GM12878 (cell line): ENCODE measurements around the gene DYNLT4. TPM values are rescaled to one million over a fixed set of nuclear protein-coding genes. Genes with fewer than 3 reads are reported as not detected.
"Not testable (repeated sequence)": the region's sequence is repeated elsewhere in the genome, so short reads cannot be mapped to it uniquely, and the experiment has no call there.

ENCODE experiments used
- ATAC-seq: fragments of 200-7000 bp; cut with Tn5 transposase; 3 replicates; pipeline ENCODE4 v1.9.1; 2020; ENCODE audit warnings: mild to moderate bottlenecking, moderate library complexity
- BruUV-seq: library from RNA; stranded (reverse); fragments of 400-500 nt; replicated peaks from 2 replicates; lab custom pipeline; 2021; lab: Mats Ljungman, UMichigan
- CTCF ChIA-PET: fragments of 300-600 bp; sonication (Branson Sonifier 250); formaldehyde crosslinking; extraction: SDS; loops from one replicate; lab custom pipeline; 2021; ENCODE audit warnings: inconsistent platforms; lab: Yijun Ruan, JAX
- POLR2A ChIA-PET: fragments of 350-600 bp; formaldehyde crosslinking; extraction: SDS; loops from one replicate; lab custom pipeline; 2021; ENCODE audit warnings: inconsistent platforms; lab: Charles Lee
- RAD21 ChIA-PET: fragments of 300-600 bp; sonication (Branson Sonifier 250); formaldehyde crosslinking; loops from one replicate; lab custom pipeline; 2023; ENCODE audit warnings: antibody characterized with exemption; ENCODE audit not compliant: unreplicated experiment; lab: Charles Lee
- SMC1A ChIA-PET: fragments of 300-600 bp; sonication (Branson Sonifier 250); formaldehyde crosslinking; loops from one replicate; lab custom pipeline; 2023; ENCODE audit not compliant: unreplicated experiment, uncharacterized antibody; lab: Charles Lee
- DNase-seq: peaks from one replicate; pipeline ENCODE4 v3.0.0-alpha.2; 2011; ENCODE audit warnings: low read depth, low spot score
- FAIRE-seq: peaks from 3 replicates; lab custom pipeline; 2011; peaks lifted over from hg19 to GRCh38; lab: Jason Lieb, UNC
- H2AFZ ChIP-seq: 2 replicates; pipeline ENCODE4 v1.6.0; 2011; ENCODE audit warnings: low read depth, low read length, control low read depth; ENCODE audit not compliant: control insufficient read depth
- H3K27ac ChIP-seq: 2 replicates; pipeline ENCODE4 v1.5.1; 2011; ENCODE audit warnings: control low read depth; ENCODE audit not compliant: control insufficient read depth, insufficient read depth
- H3K27me3 ChIP-seq, 2 experiments: replicated peaks in 1 of 2; 2 replicates each; pipeline versions ENCODE4 v1.6.0 to v1.6.1; 2011; ENCODE audit warnings: low read length in 1 of 2; ENCODE audit not compliant: control insufficient read depth in 2 of 2, insufficient read depth in 2 of 2
- H3K36me3 ChIP-seq, 2 experiments: 2 replicates each; pipeline ENCODE4 v1.5.1; 2011; ENCODE audit warnings: low read length in 1 of 2; ENCODE audit not compliant: control insufficient read depth in 2 of 2, insufficient read depth in 2 of 2
- H3K4me1 ChIP-seq: 2 replicates; pipeline ENCODE4 v1.6.1; 2011; ENCODE audit warnings: mild to moderate bottlenecking, low read length, moderate library complexity, mixed read lengths; ENCODE audit not compliant: control insufficient read depth, insufficient read depth
- H3K4me2 ChIP-seq: 2 replicates; pipeline ENCODE4 v1.6.0; 2011; ENCODE audit warnings: control low read depth; ENCODE audit not compliant: control insufficient read depth, insufficient read depth
- H3K4me3 ChIP-seq: fragments of 200-600 bp; sonication (generic); 2 replicates; pipeline ENCODE4 v1.5.1; 2016
- H3K79me2 ChIP-seq: 2 replicates; pipeline ENCODE4 v1.6.0; 2011; ENCODE audit warnings: low read length; ENCODE audit not compliant: control insufficient read depth, insufficient read depth
- H3K9ac ChIP-seq: 2 replicates; pipeline ENCODE4 v1.8.0; 2011; ENCODE audit warnings: low read length, control low read depth, mixed read lengths; ENCODE audit not compliant: control insufficient read depth, insufficient read depth
- H3K9me3 ChIP-seq: replicated peaks from 3 replicates; pipeline ENCODE4 v1.5.1; 2011; ENCODE audit warnings: mild to moderate bottlenecking, low read length; ENCODE audit not compliant: control insufficient read depth, insufficient read depth
- H4K20me1 ChIP-seq: 2 replicates; pipeline ENCODE4 v1.6.0; 2011; ENCODE audit not compliant: control insufficient read depth, insufficient read depth
- CREB1 ChIP-seq: IDR thresholded peaks from 2 replicates; pipeline ENCODE4 v1.6.1; 2012; ENCODE audit warnings: low read depth, mild to moderate bottlenecking, inconsistent platforms
- HDAC6 ChIP-seq: fragments of 200-600 bp; sonication (generic); IDR thresholded peaks from one replicate; pipeline ENCODE4 v1.8.0; 2017; ENCODE audit warnings: antibody characterized with exemption; ENCODE audit not compliant: unreplicated experiment
- IKZF2 ChIP-seq, 2 experiments: fragments of 450-650 bp; IDR thresholded peaks; 2 replicates each; pipeline ENCODE4 v1.6.1; 2017; ENCODE audit warnings: mild to moderate bottlenecking in 2 of 2, moderate library complexity in 2 of 2
- NR2F1 ChIP-seq: fragments of 450-650 bp; conservative IDR thresholded peaks from 2 replicates; pipeline ENCODE4 v1.6.1; 2017; ENCODE audit warnings: mild to moderate bottlenecking
- RB1 ChIP-seq: fragments of 450-650 bp; formaldehyde crosslinking; IDR thresholded peaks from 2 replicates; pipeline ENCODE4 v1.6.1; 2017; ENCODE audit warnings: mild to moderate bottlenecking, borderline replicate concordance
- SIN3A ChIP-seq: IDR thresholded peaks from 2 replicates; pipeline ENCODE4 v1.6.1; 2012; ENCODE audit warnings: low read depth, low read length, improper control_type of control experiment
- WGBS: methylation state at CpG from one replicate; pipeline ENCODE4 v1.1.6; 2016; ENCODE audit warnings: low lambda C conversion rate; ENCODE audit not compliant: insufficient replicate concordance, insufficient coverage; ENCODE audit errors: missing lambda C conversion rate; 5-methylcytosine and 5-hydroxymethylcytosine counted together
- in situ Hi-C: fragments of 300-500 bp; cut with MboI; formaldehyde crosslinking; loops from 9 replicates; pipeline ENCODE4 v1.14.3; 2018; ENCODE audit warnings: mixed read lengths
- intact Hi-C: fragments of 100-400 bp; cut with micrococcal nuclease; formaldehyde crosslinking; loops from one replicate; pipeline ENCODE4 v1.14.2; 2022; ENCODE audit not compliant: unreplicated experiment
- polyA plus RNA-seq, 11 experiments: library from polyadenylated mRNA; depleted of rRNA in 4 of 11; unstranded in 6 of 11; stranded (reverse) in 5 of 11; fragments of >200 nt; fragmentation: Nextera tagmentation in 4 of 11; fragmentation: Illumina TruSeq in 1 of 11; extraction: Ambion mirVana in 4 of 11; extraction: Trizol in 1 of 11; gene quantifications; 1 replicate in 1 of 11; 2 replicates in 10 of 11; pipeline versions ENCODE4 v1.2.1 to v1.2.3, GENCODE V29; 2011 to 2016; ENCODE audit warnings: inconsistent platforms in 2 of 11, missing spikeins in 2 of 11, low read depth in 1 of 11
- total RNA-seq, 4 experiments: library from RNA; depleted of rRNA in 3 of 4; stranded (reverse); fragments of >200 nt in 3 of 4; fragmentation: Illumina TruSeq in 1 of 4; extraction: Trizol in 1 of 4; gene quantifications; 2 replicates each; pipeline versions ENCODE4 v1.2.1 to v1.2.3, GENCODE V29; 2013 to 2021

The DYNLT4 gene
- total and polyA plus RNA-seq, 10 of the 15 experiments (the other 5 are each of a cell fraction or from before 2014, with no cell fraction given): 0.23 to 0.28 TPM; not detected in 8

DNA sequence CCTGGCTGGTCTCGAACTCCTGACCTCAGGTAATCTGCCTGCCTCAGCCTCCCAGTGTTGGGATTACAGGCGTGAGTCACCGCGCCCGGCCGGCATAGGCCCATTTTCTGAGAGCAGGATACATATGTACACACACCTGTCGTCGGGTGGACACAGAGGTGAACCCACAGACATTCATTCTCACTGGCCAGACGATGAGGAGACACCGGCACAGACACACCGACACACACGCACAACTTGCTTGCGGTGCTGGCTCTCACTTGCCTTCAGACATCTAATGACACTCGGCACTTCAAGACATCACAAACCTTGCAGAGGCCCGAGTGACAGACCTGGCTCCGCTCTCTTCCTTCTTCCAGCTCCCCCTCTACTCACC is 35.3 kb upstream of the DYNLT4 start (continued):
- TF ChIP-seq CREB1 (no peak), HDAC6 (no peak), IKZF2 (IDR thresholded peaks at IDR 0.05) (no peak)

DNA sequence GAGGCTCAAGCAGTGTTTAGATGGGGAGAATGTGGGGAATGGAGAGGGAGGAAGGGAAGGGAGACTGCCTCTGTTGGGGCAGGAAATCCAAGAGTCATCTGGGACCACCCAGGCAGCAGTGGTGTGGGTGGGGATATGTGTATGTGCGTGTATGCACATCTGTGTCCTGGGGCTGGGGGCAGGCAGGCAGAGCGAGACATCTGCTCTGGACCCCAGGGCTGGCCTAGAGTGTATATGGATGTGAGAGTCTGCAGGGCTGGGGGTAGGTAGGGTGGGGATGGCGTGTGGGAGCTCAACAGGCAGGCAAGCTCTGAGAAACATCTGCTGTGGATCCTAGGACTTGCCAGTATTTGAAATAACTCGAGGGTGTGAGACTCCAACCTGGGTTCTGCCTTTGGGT is 32.4 kb upstream of the DYNLT4 start:
- H3K79me2 ChIP-seq: no peaks in the 10 kb centered on the region
- CTCF ChIA-PET: no interaction called here
- FAIRE-seq: no peak
- no peak for TF ChIP-seq NR2F1
- TF ChIP-seq RB1: no peak
- no peak for TF ChIP-seq SIN3A
- TF ChIP-seq, all 136 proteins: peak for 0
- no peaks in the 10 kb centered on the region for H3K4me1 ChIP-seq
- no peaks in the 10 kb centered on the region for H4K20me1 ChIP-seq
- 26% methylated on average over 4 of the region's 4 CpGs for WGBS
- ATAC-seq (no peak), DNase-seq (no peak)
- no peaks in the 10 kb centered on the region for H3K27me3 ChIP-seq
- in situ Hi-C loops: no loop called here
- ChIA-PET SMC1A (no interaction called here), RAD21 (no interaction called here), POLR2A (interaction anchor here (0.6 kb wide), 1 partner anchor 38 kb away, joined by 4 read pairs; no protein-coding TSS in a partner anchor)
- no peak overlapping the region for H3K27ac ChIP-seq
- H2AFZ ChIP-seq: no peak overlapping the region
- H3K4me2 ChIP-seq: no peak overlapping the region
- no TSS peak for BruUV-seq
- no peaks in the 10 kb centered on the region for H3K36me3 ChIP-seq
- H3K9me3 ChIP-seq: no peaks in the 10 kb centered on the region
- intact Hi-C loops: loop anchor here (10.0 kb wide), 1 partner anchor 145 kb away; the partner anchor contains the start of gene EIF2B3
- H3K9ac ChIP-seq: no peak overlapping the region
- H3K4me3 ChIP-seq: no peak overlapping the region

- H3K9me3 ChIP-seq, H3K36me3 ChIP-seq, H3K4me3 ChIP-seq, FAIRE-seq, H3K4me1 ChIP-seq, H3K79me2 ChIP-seq, H2AFZ ChIP-seq, ATAC-seq, H4K20me1 ChIP-seq, H3K4me2 ChIP-seq, H3K9ac ChIP-seq, BruUV-seq, H3K27me3 ChIP-seq, in situ Hi-C loops, DNase-seq, H3K27ac ChIP-seq: not testable (repeated sequence)
- RAD21 ChIA-PET: interaction anchor here (2.8 kb wide), 1 partner anchor 173 kb away, joined by 19 read pairs; the partner anchor contains the start of genes HECTD3 and UROD
- WGBS: 86% methylated on average over 11 of the region's 11 CpGs
- SMC1A ChIA-PET: interaction anchor here (0.6 to 1.1 kb wide), 2 partner anchors 147 to 173 kb away, joined by 3 to 4 read pairs; partner anchors contain the start of gene HECTD3
- CTCF ChIA-PET: interaction anchor here (0.9 to 3.5 kb wide), 7 partner anchors 8 to 462 kb away, joined by 3 to 15 read pairs (median 3); no protein-coding TSS in a partner anchor
- intact Hi-C loops: loop anchor here (10.0 kb wide), 1 partner anchor 147 kb away; the partner anchor contains the start of gene EIF2B3
- POLR2A ChIA-PET: interaction anchor here (0.5 to 0.7 kb wide), 4 partner anchors 10 to 310 kb away, joined by 3 read pairs; no protein-coding TSS in a partner anchor
Observed at GRCh38 chr1:44838294-44838693, 31.1 kb upstream of the DYNLT4 start.
